ENCODE measurements around the gene PI4KA.
"Not testable (repeated sequence)": the region's sequence is repeated elsewhere in the genome, so short reads cannot be mapped to it uniquely, and the experiment has no call there.

The PI4KA gene

DNA sequence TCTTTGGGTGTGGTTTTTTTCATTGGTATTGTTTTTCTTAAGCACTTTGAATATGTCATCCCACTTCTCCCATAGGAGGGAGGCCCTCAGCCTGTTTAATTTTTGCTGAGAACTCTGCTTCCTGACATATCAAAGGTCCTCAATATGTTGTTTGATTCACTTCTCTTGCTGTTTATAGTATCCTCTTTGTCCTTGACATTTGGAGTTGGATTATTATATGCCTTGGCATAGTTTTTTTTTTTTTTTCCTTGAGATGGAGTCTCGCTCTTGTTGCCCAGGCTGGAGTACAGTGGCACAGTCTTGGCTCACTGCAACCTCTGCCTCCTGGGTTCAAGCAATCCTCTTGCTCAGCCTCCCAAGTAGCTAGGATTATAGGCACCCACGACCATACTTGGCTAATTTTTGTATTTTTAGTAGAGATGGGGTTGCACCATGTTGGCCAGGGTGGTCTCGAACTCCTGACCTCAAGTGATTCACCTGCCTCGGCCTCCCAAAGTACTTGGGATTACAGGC is 196.0 kb downstream of the PI4KA start:
- DNase-seq, result not testable (repeated sequence)

DNA sequence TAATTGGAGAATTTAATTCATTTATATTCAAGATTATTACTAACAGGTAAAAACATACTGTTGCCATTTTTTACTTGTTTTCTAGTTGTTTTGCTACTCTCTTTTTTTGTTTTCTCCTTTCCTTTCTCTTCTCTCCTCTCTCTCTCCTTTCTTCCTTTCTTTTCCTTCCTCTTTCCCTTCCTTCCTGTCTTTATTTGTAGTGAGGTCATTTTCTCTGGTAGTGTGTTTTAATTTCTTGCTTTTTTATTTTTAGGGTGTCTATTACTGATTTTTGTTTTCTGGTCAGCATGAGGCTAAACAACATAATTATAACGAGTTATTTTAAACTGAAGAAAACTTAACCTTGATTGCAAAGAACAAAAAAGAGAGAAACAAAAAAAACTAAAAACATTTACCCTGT is 197.1 kb downstream of the PI4KA start:
- DNase-seq, result no peak

DNA sequence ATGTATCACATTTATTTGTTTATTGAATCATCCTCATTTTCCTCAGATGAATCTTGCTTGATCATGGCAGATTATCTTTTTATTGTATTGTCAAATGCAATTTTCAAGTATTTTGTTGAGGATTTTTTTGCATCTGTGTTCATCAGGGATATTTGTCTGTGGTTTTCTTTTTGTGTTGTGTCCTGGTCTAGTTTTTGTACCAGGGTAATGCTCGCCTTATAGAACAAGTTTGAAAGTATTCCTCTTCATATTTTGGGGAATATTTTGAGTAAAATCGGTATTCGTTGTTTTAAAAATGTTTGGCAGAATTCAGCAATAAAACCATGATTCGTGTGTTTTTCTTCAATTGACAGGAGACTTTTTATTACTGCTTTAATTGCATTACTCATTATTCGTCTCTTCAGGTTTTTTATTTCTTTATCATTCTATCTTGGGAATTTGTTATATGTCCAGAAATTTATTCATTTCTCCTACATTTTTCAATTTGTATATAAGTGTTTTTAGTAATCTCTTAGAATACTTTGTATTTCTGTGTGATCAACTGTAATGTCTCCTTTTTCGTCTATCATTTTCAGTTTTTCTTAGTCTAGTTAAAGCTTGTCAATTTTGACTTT is 198.1 kb downstream of the PI4KA start:
- DNase-seq, result no peak

DNA sequence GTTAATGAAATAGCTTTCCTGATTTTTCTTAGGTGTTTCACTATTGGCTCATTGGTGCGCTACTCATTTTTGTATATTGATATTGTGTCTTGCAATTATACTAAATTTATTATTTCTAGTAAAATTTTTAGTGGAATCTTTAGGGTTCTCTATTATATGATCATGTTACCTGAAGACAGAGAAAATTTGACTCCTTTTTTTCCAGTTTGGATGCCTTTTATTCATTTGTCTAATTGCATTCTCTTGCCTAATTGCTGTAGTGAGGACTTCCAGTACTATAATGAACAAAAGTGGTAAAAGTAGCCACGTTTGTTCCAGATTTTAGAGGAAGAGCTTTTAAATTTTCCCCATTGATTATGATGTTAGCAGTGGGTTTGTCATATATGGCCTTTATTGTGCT is 198.7 kb downstream of the PI4KA start:
- no peak for DNase-seq

DNA sequence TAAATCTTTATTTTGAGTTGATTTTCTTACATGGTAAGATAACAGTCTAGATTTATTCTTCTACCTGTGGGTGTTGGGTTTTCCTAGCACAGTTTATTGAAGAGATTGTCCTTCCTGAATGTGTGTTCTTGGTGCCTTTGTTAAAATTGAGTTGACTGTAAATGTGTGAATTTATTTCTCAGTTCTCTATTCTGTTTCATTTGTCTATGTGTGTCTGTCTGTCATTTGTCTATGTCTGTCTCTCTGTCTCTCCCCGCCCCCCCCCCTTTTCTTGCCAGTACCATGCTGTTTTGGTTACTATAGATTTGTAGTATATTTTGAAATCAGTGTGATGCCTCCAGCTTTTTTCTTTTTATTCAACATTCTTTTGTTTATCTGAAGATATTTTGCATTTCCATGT is 199.4 kb downstream of the PI4KA start:
- DNase-seq, result no peak

DNA sequence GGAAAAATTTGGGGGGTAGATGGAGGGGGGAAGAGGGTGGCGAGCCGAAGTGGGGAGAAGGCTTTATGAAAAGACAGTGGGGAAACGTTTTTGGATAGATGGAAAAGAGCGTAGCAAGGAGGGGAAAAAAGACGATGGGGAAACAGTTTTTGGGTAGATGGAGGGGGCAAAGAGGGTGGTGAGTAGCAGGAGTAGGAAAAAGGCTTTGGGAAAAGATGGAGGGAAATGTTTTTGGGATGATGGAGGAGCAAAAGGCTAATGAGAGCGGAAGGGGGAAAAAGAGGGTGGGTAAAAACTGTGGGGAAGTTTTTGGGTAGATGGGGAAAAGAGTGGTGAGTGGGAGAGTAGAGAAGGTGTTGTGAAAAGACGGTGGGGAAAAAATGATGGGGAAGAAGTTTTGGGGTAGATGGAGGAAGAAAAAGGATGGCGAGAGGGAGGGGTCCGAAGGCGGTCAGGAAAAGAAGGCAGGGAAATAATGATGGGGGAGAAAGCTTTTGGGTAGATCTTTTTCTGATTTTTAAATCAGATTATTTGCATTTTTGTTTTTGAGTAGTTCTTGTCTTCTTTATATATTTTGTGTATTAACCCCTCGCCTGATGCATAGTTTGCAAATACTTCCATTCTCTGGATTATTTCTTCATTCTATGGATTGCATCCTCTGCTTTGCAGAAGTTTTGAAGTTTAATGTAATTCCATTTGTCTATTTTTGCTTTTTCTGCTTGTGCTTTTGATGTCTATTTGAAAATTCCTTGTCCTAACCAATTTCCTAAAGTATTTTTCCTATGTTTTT is 200.0 kb downstream of the PI4KA start:
- DNase-seq, result no peak

DNA sequence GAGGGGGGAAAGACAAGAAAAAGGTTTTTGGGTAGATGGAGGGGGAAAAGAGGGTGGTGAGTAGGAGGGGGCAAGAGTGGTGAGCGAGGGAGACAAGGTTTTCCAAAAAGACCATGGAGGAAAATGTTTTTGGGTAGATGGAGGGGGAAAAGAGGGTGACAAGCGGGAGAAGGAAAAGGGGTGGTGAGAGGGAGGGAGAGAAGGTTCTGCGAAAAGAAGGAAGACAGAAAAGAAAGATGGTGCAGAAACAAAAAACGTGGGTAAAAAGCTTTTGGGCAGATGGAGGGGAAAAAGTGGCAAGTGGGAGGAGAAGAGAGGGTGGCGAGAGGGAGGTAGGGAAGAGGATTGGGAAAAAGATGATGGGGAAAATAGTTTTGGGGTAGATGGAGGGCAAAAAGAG is 200.6 kb downstream of the PI4KA start:
- DNase-seq, result no peak
